Transverse colon (tissue), 4 donors: ENCODE data around the gene PTPRN2. TPM values are rescaled to one million over a fixed set of nuclear protein-coding genes. Genes with fewer than 3 reads are reported as not detected.

ENCODE experiments used
- DNase-seq: peaks from one replicate; pipeline ENCODE4 v3.0.0-alpha.2; 2019
- H3K27ac ChIP-seq, 4 donors: fragments of 200-600 bp; sonication (generic); 2 replicates each; pipeline ENCODE4 v1.5.1; 2016 to 2018; ENCODE audit warnings: inconsistent platforms in 4 of 4
- H3K27me3 ChIP-seq: fragments of 200-600 bp; sonication (generic); 2 replicates; pipeline ENCODE4 v1.5.1; 2017; ENCODE audit warnings: inconsistent platforms
- H3K36me3 ChIP-seq, 4 donors: fragments of 200-600 bp; sonication (generic); 2 replicates each; pipeline ENCODE4 v1.5.1; 2017 to 2019; ENCODE audit warnings: inconsistent platforms in 4 of 4
- H3K4me1 ChIP-seq, 4 donors: fragments of 200-600 bp; sonication (generic); 2 replicates each; pipeline ENCODE4 v1.5.1; 2017 to 2020; ENCODE audit warnings: inconsistent platforms in 4 of 4
- H3K4me3 ChIP-seq, 4 donors: fragments of 200-600 bp; sonication (generic); 1 replicate in 1 of 4; 2 replicates in 3 of 4; pipeline versions ENCODE4 v1.5.1 to v1.6.1; 2017 to 2019; ENCODE audit warnings: inconsistent platforms in 4 of 4
- H3K9me3 ChIP-seq, 2 donors: fragments of 200-600 bp; sonication (generic); 2 replicates each; pipeline ENCODE4 v1.5.1; 2017 to 2019; ENCODE audit warnings: inconsistent platforms in 2 of 2
- EP300 ChIP-seq: sonication (generic); formaldehyde crosslinking; IDR thresholded peaks from one replicate; pipeline ENCODE4 v1.6.1; 2017; ENCODE audit warnings: antibody characterized with exemption, low read depth
- POLR2A ChIP-seq: fragments of 450-650 bp; IDR thresholded peaks from one replicate; pipeline ENCODE4 v1.6.1; 2016; ENCODE audit warnings: antibody characterized with exemption, mild to moderate bottlenecking, moderate library complexity
- POLR2AphosphoS5 ChIP-seq, 3 donors: sonication (generic); formaldehyde crosslinking; IDR thresholded peaks; one replicate each; pipeline ENCODE4 v1.6.1; 2016; ENCODE audit warnings: antibody characterized with exemption in 3 of 3
- WGBS, 2 donors: methylation state at CpG; one replicate each; pipeline ENCODE4 v1.1.5; 2018; ENCODE audit warnings: low coverage in 1 of 2; 5-methylcytosine and 5-hydroxymethylcytosine counted together
- in situ Hi-C, 4 donors: fragments of 200-750 bp; cut with MboI; loops; one replicate each; pipeline versions ENCODE4 v1.15.0 to v1.15.1; 2017; ENCODE audit warnings: low sequenced_read_pairs in 3 of 4, low pct_ligation_motif_present in 1 of 4, low pct_unique_long_range_greater_than_20kb in 1 of 4
- intact Hi-C: fragments of 100-400 bp; cut with DNase I; formaldehyde crosslinking; loops from one replicate; pipeline ENCODE4 v1.15.1; 2023; ENCODE audit warnings: low total_unique reads
- total RNA-seq, 4 donors: library from RNA; depleted of rRNA; stranded (reverse); fragments of >200 nt; gene quantifications; one replicate each; pipeline ENCODE4 v1.1.0, GENCODE V29; 2016
- TF ChIP-seq, protein P1 (sequence below), 5 experiments: fragments of 200-600 bp in 3 of 5; fragments of 450-650 bp in 2 of 5; sonication (generic) in 3 of 5; IDR thresholded peaks; 1 replicate in 2 of 5; 2 replicates in 3 of 5; pipeline ENCODE4 v1.5.1; 2016 to 2017; ENCODE audit warnings: antibody characterized with exemption in 5 of 5, inconsistent platforms in 3 of 5, mild to moderate bottlenecking in 2 of 5, moderate library complexity in 1 of 5

PTPRN2 gene
- total RNA-seq, 4 donors from 2014 or later: 15.4 to 31.1 (median 21.8) TPM

DNA sequence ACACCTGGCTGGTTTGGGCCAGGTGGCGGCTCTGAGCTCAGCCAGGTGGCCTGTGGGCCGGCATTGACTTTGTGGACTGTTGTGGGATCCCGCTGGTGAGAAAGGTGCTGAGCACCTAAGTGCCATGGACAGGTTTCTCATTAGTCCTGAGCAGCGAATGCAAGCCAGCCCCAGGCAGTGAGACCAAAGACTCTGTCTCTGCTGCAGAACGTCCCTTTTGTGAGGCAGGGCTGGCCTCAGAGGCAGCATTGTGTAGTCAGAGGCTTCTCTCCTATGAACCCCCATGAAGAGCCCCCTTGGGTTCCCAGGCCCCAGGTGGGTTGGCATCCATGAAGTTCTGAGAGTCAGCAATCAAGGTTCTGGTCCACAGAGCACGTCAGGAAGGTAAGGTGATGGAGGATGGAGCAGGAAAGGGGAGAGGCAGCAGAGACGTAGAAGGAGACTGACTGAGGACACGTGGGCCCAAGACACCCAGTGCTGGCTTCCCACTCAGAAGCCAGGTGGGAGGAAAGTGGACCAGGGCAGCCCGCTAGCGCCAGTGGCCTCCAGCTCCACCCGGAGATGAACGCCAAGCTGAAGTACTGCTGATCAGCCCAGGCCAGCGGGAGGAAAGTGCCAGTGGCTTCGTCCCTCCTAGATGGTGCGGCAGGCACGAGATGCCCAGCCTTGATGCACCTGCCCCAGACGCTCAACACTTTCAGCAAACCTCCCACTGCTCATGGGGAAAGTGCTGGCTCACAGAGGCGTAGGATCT, 19.2 kb upstream of the PTPRN2 start:
- H3K27me3 ChIP-seq: no peaks in the 10 kb centered on the region
- in situ Hi-C loops: no loop called here
- H3K4me1 ChIP-seq: no peaks in the 10 kb centered on the region
- intact Hi-C loops: no loop called here
- no peak for TF ChIP-seq EP300
- no peak for TF ChIP-seq POLR2AphosphoS5 (IDR thresholded peaks at IDR 0.05)
- TF ChIP-seq POLR2A: no peak
- TF ChIP-seq, protein P1, sequence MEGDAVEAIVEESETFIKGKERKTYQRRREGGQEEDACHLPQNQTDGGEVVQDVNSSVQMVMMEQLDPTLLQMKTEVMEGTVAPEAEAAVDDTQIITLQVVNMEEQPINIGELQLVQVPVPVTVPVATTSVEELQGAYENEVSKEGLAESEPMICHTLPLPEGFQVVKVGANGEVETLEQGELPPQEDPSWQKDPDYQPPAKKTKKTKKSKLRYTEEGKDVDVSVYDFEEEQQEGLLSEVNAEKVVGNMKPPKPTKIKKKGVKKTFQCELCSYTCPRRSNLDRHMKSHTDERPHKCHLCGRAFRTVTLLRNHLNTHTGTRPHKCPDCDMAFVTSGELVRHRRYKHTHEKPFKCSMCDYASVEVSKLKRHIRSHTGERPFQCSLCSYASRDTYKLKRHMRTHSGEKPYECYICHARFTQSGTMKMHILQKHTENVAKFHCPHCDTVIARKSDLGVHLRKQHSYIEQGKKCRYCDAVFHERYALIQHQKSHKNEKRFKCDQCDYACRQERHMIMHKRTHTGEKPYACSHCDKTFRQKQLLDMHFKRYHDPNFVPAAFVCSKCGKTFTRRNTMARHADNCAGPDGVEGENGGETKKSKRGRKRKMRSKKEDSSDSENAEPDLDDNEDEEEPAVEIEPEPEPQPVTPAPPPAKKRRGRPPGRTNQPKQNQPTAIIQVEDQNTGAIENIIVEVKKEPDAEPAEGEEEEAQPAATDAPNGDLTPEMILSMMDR (IDR thresholded peaks at IDR 0.05): no peak
- H3K27ac ChIP-seq: no peak overlapping the region
- no peak overlapping the region for H3K4me3 ChIP-seq
- DNase-seq: no peak
- H3K36me3 ChIP-seq: no peaks in the 10 kb centered on the region
- WGBS, 2 donors: 95 to 100% methylated on average over 4 to 18 of the region's 18 CpGs
- no peaks in the 10 kb centered on the region for H3K9me3 ChIP-seq

GRCh38 chr7:158606129-158606528, 18.5 kb upstream of the PTPRN2 start:
- intact Hi-C loops (no loop called here), in situ Hi-C loops (no loop called here)
- no peaks in the 10 kb centered on the region for H3K4me1 ChIP-seq
- no peak overlapping the region for H3K4me3 ChIP-seq
- H3K27me3 ChIP-seq: no peaks in the 10 kb centered on the region
- H3K27ac ChIP-seq: no peak overlapping the region
- H3K9me3 ChIP-seq: no peaks in the 10 kb centered on the region
- DNase-seq: no peak
- no peaks in the 10 kb centered on the region for H3K36me3 ChIP-seq
- 77 to 100% methylated on average over 2 to 4 of the region's 4 CpGs for WGBS, 2 donors
- TF ChIP-seq, protein P1 (IDR thresholded peaks at IDR 0.05): no peak
- TF ChIP-seq POLR2AphosphoS5 (IDR thresholded peaks at IDR 0.05): no peak
- TF ChIP-seq EP300: no peak
- no peak for TF ChIP-seq POLR2A

DNA sequence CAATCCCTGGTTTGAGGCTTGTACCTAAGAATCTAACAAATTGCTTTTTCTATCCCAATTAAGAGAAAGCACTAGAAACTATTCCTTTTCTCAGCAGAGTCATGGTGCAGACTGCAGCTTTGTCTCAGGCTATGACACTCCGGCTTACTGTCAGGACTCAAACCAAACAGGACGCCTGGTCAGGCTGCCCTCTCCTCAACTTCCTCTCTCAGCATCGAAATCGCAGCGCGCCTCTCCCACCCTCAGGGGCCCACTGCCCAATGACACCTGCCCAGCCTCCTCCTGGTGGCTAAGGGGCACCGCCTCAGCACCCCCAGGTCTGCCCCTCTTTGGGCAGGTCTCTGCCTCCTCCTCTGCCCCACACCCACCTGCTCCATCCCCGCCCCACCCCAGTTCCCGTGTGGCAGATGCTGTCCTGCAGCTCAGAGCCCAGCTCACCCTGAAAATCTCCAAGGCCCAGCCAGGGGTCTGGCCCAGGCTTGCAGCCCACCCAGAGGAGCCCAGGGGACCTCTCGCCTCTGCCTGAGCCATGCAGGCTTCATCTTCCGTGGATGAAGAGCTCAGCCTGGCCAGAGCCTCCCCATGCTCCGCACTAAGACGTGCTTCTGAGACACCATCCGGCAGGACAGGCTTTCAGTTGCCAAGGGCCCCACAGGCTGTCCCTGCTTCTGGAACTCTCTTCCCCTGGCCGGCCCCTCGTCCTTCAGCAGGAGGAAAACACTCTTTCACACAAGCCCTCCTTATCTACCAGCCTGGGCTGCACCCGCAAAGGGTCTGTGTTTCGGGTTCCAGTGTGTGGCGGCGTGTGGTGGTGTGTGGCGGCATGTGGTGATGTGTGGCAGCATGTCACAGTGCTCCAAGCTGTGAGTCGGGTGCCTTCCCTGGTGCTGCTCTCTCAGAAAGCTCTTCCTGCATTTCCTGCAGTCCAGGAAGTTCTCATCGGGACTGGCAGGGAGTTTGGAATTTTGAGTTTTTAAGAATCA, 16.4 kb upstream of the PTPRN2 start:
- WGBS, 2 donors: 88 to 97% methylated on average over 6 to 23 of the region's 23 CpGs
- in situ Hi-C loops: no loop called here
- DNase-seq: no peak
- TF ChIP-seq POLR2AphosphoS5 (IDR thresholded peaks at IDR 0.05) (no peak), EP300 (no peak), POLR2A (no peak)
- TF ChIP-seq, protein P1 (IDR thresholded peaks at IDR 0.05): no peak
- intact Hi-C loops: no loop called here
- H3K4me3 ChIP-seq: no peak overlapping the region
- no peaks in the 10 kb centered on the region for H3K27me3 ChIP-seq
- H3K36me3 ChIP-seq: no peaks in the 10 kb centered on the region
- H3K4me1 ChIP-seq: no peaks in the 10 kb centered on the region
- no peaks in the 10 kb centered on the region for H3K9me3 ChIP-seq
- H3K27ac ChIP-seq: no peak overlapping the region
